Transverse colon (tissue), 4 donors: ENCODE measurements around the gene NKAIN2.

Experiments used
- EP300 ChIP-seq: sonication (generic); formaldehyde crosslinking; IDR thresholded peaks from one replicate; pipeline ENCODE4 v1.6.1; 2017; ENCODE audit warnings: antibody characterized with exemption, low read depth
- POLR2A ChIP-seq: fragments of 450-650 bp; IDR thresholded peaks from one replicate; pipeline ENCODE4 v1.6.1; 2016; ENCODE audit warnings: antibody characterized with exemption, mild to moderate bottlenecking, moderate library complexity
- POLR2AphosphoS5 ChIP-seq, 3 donors: sonication (generic); formaldehyde crosslinking; IDR thresholded peaks; one replicate each; pipeline ENCODE4 v1.6.1; 2016; ENCODE audit warnings: antibody characterized with exemption in 3 of 3
- TF ChIP-seq, protein P1 (sequence below), 5 experiments: fragments of 200-600 bp in 3 of 5; fragments of 450-650 bp in 2 of 5; sonication (generic) in 3 of 5; IDR thresholded peaks; 1 replicate in 2 of 5; 2 replicates in 3 of 5; pipeline ENCODE4 v1.5.1; 2016 to 2017; ENCODE audit warnings: antibody characterized with exemption in 5 of 5, inconsistent platforms in 3 of 5, mild to moderate bottlenecking in 2 of 5, moderate library complexity in 1 of 5

DNA sequence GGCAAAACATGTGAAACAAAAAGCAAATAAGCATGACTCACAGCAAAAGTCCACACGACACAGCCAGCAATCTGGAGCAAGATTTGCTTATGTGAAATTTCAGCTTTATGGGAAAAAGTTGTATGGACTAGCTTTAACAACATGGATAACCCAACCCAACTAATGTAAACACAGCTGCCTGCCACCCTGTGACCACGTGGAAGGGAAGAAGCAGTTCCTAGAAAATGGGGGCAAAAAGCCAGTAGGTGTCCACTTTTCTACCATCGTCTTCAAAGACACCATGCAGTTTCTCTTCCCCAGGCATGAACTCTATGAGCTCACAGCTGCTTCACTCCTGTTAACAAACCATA, 733.2 kb downstream of the NKAIN2 start:
- TF ChIP-seq POLR2A (no peak), EP300 (no peak), POLR2AphosphoS5 (IDR thresholded peaks at IDR 0.05) (no peak)
- TF ChIP-seq, protein P1, sequence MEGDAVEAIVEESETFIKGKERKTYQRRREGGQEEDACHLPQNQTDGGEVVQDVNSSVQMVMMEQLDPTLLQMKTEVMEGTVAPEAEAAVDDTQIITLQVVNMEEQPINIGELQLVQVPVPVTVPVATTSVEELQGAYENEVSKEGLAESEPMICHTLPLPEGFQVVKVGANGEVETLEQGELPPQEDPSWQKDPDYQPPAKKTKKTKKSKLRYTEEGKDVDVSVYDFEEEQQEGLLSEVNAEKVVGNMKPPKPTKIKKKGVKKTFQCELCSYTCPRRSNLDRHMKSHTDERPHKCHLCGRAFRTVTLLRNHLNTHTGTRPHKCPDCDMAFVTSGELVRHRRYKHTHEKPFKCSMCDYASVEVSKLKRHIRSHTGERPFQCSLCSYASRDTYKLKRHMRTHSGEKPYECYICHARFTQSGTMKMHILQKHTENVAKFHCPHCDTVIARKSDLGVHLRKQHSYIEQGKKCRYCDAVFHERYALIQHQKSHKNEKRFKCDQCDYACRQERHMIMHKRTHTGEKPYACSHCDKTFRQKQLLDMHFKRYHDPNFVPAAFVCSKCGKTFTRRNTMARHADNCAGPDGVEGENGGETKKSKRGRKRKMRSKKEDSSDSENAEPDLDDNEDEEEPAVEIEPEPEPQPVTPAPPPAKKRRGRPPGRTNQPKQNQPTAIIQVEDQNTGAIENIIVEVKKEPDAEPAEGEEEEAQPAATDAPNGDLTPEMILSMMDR (IDR thresholded peaks at IDR 0.05), result no peak
